Activated CD4-positive, alpha-beta T cell treated with anti-CD3 and anti-CD28 coated beads for 1 hour (primary cell): ENCODE measurements around the gene RACK1.

ENCODE experiments used
- DNase-seq: peaks from one replicate; pipeline ENCODE4 v3.0.0-alpha.2; 2020

RACK1 gene

GRCh38 chr5:181259283-181259682 is 15.6 kb upstream of the RACK1 start:
- no peak for DNase-seq

GRCh38 chr5:181258576-181258975 is 14.9 kb upstream of the RACK1 start:
- no peak for DNase-seq

- DNase-seq: no peak
Measured at GRCh38 chr5:181255836-181256578, 12.3 kb upstream of the RACK1 start.

GRCh38 chr5:181255276-181255675 is 11.6 kb upstream of the RACK1 start:
- DNase-seq: no peak

- no peak for DNase-seq
Measured at GRCh38 chr5:181248277-181248676, 4.6 kb upstream of the RACK1 start.

- peak; percentile 56 for DNase-seq
Measured at GRCh38 chr5:181246276-181247049, 2.8 kb upstream of the RACK1 start.

GRCh38 chr5:181245427-181246275 is 1.9 kb upstream of the RACK1 start:
- DNase-seq: no peak

GRCh38 chr5:181243018-181243563 is 615 bp downstream of the RACK1 start:
- no peak for DNase-seq

- no peak for DNase-seq
Measured at GRCh38 chr5:181242031-181242451, 1.7 kb downstream of the RACK1 start.

- DNase-seq: no peak
Measured at GRCh38 chr5:181241393-181241975, 2.2 kb downstream of the RACK1 start.

GRCh38 chr5:181239062-181239663 is 4.5 kb downstream of the RACK1 start:
- DNase-seq: no peak

GRCh38 chr5:181237729-181238385 is 5.8 kb downstream of the RACK1 start:
- no peak for DNase-seq

GRCh38 chr5:181236954-181237641 is 6.6 kb downstream of the RACK1 start:
- DNase-seq: no peak

GRCh38 chr5:181236471-181236870 is 7.2 kb downstream of the RACK1 start:
- no peak for DNase-seq

GRCh38 chr5:181235689-181236366 is 7.9 kb downstream of the RACK1 start:
- no peak for DNase-seq

GRCh38 chr5:181235323-181235688 is 8.4 kb downstream of the RACK1 start:
- no peak for DNase-seq

GRCh38 chr5:181234455-181235306 is 9.0 kb downstream of the RACK1 start:
- no peak for DNase-seq

GRCh38 chr5:181233801-181234454 is 9.8 kb downstream of the RACK1 start:
- no peak for DNase-seq
